HG02763 (cell line): ENCODE data around the gene ZNF516.

Experiments
- ATAC-seq: cut with Tn5 transposase; IDR thresholded peaks from one replicate; pipeline ENCODE4 v1.9.1; 2021; ENCODE audit warnings: mild to moderate bottlenecking, moderate library complexity; ENCODE audit not compliant: unreplicated experiment

Gene ZNF516

DNA sequence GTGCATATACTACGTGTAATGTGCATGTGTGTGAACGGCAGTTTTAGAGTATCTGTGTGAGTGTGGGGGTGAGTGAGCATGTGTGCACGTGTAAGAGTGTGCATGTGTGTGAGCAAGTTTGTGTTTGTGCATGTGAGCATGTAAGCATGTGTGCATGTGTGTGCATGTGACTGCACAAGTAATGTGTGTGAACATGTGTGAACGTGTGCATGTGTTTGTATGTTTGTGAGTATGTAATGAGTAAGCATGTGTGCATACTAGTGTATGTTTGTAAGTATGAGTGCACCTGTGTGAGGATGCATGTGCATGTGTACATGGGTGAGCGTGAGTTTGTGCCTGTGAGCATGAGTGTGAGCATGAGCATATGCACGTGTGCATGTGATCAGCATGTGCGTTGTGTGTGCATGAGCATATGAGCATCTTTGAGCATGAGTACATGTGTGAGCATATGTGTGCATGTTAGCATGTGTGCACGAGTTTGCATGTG lies 90.7 kb downstream of the ZNF516 start:
- no peak for ATAC-seq

- ATAC-seq, result no peak
These were observed 92.7 kb downstream of the ZNF516 start for GRCh38 chr18:76402026-76402990.

DNA sequence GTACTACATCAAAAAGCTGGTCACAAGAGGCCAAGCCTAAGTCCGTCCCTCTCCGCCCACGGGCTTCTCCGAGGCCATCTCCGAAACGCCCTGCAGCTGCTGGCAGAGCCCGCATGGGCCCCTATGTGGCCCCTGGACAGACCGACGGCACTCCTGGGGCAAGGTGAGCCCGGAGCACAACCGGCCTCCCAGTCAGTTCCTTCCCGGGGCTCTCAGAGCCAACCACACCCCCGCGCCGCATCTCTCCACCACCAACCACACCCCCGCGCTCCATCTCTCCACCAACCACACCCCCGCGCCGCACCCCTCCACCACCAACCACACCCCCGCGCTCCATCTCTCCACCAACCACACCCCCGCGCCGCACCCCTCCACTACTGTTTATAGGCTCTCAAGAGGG lies 93.5 kb downstream of the ZNF516 start:
- no peak for ATAC-seq

DNA sequence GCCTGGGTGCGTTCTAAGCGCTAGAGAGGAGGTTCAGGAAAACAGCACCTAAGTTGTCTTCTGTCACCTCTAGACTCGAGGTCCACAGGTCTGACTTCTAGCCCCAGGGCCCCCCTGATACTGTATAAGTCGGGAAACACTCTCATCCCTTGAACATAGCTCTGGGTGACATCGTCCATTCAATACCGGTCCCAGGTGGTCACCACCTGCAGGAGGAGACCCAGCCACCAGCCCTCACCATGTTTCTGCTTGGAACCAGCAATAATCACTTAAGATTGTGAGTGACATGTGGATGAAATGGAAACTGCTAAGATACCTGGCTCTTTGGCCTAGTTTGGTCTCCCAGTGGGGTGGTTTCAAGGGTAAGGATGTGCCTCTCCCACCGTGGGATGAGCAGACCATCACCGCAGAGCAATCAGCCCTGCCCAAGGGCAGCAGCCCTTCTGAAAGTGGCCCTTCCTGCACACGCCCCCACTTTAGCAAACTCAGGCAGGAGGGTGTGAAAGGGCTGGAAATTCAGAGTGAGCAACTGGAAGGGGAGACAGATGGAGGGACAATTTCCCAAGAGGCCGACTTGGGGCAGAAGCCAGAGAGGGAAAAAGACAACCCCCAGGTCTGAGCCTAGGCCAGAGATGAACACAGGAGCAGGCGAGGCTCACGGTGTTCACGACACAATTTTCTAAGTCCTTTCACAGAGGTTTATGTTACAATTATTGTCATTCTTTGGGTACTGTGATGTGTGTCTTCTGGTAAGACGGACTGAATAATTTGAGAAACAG lies 95.2 kb downstream of the ZNF516 start:
- no peak for ATAC-seq

- ATAC-seq, result peak; percentile 85
These were observed 96.0 kb downstream of the ZNF516 start for GRCh38 chr18:76398896-76399612.

- no peak for ATAC-seq
These were observed 96.7 kb downstream of the ZNF516 start for GRCh38 chr18:76398295-76398694.

DNA sequence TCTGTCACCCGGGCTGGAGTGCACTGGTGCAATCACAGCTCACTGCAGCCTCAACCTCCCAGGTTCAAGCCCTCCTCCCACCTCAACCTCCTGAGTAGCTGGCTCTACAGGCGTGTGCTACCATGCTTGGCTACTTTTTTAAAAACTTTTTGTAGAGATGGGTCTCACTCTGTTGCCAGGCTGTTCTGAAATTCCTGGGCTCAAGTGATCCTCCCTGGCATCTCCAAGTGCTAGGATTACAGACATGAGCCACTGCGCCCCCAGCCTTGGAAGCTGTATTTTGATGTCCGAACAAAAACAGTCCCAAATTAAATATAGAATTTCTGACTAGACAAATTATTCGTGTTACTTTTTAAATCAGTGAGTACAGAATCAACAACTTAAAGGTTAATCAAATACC lies 97.4 kb downstream of the ZNF516 start:
- no peak for ATAC-seq

- no peak for ATAC-seq
These were observed 98.2 kb downstream of the ZNF516 start for GRCh38 chr18:76396792-76397191.

GRCh38 chr18:76395609-76396008 lies 99.4 kb downstream of the ZNF516 start:
- no peak for ATAC-seq

- no peak for ATAC-seq
These were observed 100.1 kb downstream of the ZNF516 start for GRCh38 chr18:76394780-76395476.

DNA sequence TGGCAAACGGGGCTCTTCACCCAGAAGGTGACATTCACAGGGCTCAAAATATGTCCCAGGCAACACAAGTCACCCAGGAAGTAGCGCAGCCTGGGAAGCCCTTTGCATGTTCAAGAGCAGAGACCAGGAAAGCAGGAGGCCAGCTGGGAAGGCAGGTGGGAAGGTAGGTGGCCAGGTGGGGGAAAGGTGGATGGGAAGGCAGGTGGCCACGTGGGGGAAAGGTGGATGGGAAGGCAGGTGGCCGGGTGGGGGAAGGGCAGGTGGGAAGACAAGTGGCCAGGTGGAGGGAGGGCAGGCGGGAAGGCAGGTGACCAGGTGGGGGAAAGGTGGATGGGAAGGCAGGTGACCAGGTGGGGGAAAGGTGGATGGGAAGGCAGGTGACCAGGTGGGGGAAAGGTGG lies 102.7 kb downstream of the ZNF516 start:
- no peak for ATAC-seq

DNA sequence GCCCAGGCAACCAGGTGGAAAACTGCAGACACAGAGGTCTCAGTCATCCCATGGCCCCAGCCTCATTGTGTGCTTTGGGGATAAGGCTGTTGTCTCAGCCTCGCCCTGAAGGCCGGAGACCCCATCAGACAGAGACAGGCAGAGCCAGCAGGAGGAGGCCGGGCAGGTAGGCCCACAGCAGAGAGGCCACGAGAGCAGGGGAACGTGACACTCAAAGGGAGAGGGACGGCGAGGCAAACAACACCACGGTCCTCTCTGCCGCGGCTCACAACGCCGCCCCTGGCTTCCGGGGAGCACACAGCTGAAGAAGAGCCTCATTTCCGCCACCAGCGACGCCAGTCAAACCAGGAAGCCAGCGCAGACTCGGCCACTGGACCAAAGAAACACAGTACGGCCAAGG lies 103.3 kb downstream of the ZNF516 start:
- no peak for ATAC-seq

- ATAC-seq, result no peak
These were observed 104.0 kb downstream of the ZNF516 start for GRCh38 chr18:76391038-76391437.

- no peak for ATAC-seq
These were observed 104.5 kb downstream of the ZNF516 start for GRCh38 chr18:76390452-76391035.

DNA sequence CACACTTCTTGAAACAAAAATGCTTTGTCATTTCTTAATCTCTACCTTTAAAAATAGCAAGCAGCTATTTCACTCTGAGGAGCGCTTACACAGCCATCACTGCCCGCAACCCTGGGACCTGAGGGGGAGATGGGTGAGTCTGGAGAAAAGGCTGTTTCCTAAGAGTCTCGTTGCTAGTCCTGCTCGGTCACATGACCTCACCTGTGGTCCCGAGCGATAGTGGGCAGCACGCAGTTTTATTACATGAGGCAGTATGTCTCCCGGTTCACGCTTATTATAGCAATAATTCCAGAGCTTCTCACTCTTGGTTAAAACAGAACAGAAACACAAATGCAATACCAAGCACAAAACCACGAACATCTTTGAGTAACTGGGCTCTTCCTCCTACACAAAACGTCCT lies 105.3 kb downstream of the ZNF516 start:
- ATAC-seq, result no peak

GRCh38 chr18:76388891-76389423 lies 106.1 kb downstream of the ZNF516 start:
- ATAC-seq, result no peak

GRCh38 chr18:76388261-76388660 lies 106.8 kb downstream of the ZNF516 start:
- no peak for ATAC-seq

- ATAC-seq, result no peak
These were observed 107.4 kb downstream of the ZNF516 start for GRCh38 chr18:76387608-76388007.

GRCh38 chr18:76386886-76387285 lies 108.2 kb downstream of the ZNF516 start:
- no peak for ATAC-seq

- ATAC-seq, result no peak
These were observed 109.0 kb downstream of the ZNF516 start for GRCh38 chr18:76386071-76386470.
